GM20431 (cell line): ENCODE results near the gene TPBGL.

ENCODE experiments used
- in situ Hi-C: fragments of 300-500 bp; cut with MseI, MboI; formaldehyde crosslinking; loops from one replicate; pipeline ENCODE4 v1.15.0; 2020; ENCODE audit warnings: low sequenced_read_pairs; ENCODE audit not compliant: unreplicated experiment

TPBGL gene

DNA sequence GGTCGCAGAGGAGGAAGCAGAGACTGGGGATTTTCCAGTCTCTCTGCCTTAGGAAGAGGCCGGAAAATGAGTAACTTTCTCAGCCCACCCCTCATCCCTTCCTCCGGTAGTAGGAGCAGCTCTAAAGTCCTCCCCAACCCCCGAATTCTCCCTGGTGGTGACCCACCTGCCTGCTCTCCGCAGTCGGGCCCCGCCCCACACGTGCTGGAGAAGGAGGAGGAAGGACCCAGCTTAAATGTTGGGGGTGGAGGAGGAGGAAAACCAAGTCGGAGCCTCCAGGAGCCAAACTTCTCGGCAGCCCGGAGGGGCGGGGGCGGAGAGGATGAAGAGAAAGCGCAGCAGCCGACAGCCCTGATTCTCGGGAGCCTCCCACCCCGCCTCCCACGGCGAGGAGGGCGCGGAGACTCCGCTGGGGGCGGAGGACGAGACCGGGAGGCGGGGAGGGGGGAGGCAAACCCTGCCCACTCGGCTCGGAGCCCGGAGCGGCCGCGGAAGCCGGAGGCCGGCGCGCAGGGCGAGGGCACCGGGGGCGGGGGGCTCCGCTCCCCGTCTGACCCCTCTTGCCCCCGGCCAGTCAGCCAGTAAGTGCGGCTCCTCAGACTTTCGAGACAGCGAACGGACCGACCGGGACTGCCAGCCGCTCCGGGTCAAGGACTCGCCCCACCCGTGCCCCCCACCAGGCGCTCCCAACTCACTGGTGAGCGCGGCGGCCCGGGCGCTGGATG, at the start of gene TPBGL:
TPBGL (plus strand) TSS at position 464 of the 725 bp plus-strand sequence. CDS start 276 bp downstream, outside the sequence.
- in situ Hi-C loops = no loop called here

DNA sequence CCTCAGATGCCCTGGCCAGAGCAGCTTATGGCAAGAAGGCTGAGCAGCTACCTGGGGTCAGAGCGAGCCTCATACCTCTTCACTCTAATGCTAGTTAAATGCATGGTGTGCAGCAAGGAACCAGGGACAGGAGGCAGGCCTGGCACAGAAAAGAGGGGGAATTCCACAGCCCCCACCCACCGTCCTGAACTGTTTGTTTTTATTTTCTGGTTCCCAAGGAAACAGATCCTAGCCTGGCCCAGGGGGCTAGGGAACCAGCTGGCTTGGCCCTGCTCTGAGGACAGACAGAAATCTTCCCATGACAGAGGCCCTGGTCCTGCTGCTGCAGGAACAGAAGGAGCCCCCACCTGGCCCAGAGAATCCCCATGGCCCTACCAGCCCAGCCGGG, 49.2 kb upstream of the TPBGL start:
- in situ Hi-C loops = no loop called here

- in situ Hi-C loops = no loop called here
Observed at GRCh38 chr11:75193271-75193670, 47.3 kb upstream of the TPBGL start.

- in situ Hi-C loops = no loop called here
Observed at GRCh38 chr11:75193711-75194110, 46.9 kb upstream of the TPBGL start.

DNA sequence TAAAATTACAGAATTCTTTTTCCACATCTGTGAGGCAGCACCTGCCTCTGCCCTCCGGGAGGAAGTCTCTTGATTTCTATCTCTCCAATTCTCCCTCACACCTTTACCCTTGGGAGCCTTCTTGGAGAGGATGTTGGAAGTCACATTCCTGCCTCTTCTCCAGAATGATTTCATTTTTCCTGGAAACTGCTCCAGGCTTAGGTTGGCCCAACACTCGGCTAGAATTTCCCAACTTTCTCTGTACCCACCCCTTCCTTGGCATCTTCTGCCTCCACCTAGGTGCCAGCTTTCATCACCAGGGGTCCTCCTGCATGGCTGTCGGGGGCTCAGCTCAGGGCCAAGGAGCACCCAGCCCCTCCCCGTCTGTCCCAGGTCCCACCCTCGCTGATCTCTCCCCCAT, 46.4 kb upstream of the TPBGL start:
- in situ Hi-C loops = no loop called here

DNA sequence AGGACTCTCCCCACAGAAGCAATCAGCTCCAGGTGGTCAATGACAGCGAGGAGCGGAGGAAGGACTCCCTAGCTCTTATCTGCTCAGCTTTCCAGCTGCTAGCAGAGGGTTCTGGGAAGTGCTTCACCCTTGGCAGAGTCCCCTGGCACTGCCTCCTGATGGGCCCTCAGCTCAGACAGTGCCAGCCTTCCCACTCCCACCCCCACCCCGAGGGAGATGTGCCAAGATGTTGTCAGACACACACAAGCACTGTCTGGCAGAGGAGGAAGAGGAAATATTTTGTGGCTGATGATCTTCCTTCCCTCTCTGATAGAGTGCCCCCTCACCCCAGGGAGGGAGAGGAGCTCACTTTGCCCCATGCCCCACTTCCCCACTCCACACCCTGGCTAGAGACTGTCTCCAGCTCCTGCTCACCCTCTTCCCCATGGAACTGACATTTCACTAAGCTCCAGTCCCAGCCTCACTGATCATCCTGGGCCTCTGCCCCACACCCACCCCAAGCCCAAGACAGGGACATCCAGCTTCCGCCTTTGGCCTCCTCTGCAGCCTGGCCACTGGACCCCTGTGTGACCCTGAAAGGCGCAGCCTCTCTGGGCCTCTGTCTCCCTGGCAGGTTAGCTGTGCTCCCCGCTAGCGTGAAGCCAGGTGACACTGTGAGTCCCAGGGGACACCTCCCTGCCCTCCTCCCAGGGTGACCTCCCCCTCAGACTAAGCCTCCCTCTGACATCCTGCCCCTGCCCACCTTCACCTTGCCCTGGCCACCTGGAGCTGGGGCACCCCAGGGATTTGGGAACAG, 45.2 kb upstream of the TPBGL start:
- in situ Hi-C loops = no loop called here

- in situ Hi-C loops = no loop called here
Observed at GRCh38 chr11:75196426-75196825, 44.1 kb upstream of the TPBGL start.

GRCh38 chr11:75197512-75198277, 42.9 kb upstream of the TPBGL start:
- in situ Hi-C loops = no loop called here

GRCh38 chr11:75198278-75198973, 42.1 kb upstream of the TPBGL start:
- in situ Hi-C loops = no loop called here

DNA sequence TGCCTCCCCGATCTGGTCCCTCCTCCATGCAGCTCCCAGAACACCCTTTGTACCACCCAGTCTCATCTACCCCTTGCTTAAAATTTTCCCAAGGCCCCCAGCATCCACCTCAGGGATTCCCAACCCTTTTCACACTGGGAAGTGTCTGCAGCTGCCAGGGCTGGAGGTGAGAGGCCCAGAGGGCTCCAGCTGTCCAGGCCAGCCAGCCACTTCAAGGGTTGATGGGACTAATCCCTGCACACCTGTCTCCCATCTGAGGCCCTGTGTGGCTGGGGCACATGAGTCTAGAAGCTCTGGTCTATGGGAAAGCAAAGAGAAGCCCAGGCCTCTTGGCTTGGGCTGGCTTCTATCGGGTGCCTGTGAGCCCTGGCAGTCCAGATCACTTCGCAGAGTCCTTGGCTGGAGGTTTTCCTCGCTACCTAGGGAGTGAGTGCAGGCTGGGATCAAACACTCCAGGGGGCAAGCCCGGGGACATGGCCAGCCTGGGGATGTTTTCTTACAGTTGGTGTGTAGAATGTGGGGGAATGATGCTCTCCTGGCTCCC, 41.1 kb upstream of the TPBGL start:
- in situ Hi-C loops = no loop called here

DNA sequence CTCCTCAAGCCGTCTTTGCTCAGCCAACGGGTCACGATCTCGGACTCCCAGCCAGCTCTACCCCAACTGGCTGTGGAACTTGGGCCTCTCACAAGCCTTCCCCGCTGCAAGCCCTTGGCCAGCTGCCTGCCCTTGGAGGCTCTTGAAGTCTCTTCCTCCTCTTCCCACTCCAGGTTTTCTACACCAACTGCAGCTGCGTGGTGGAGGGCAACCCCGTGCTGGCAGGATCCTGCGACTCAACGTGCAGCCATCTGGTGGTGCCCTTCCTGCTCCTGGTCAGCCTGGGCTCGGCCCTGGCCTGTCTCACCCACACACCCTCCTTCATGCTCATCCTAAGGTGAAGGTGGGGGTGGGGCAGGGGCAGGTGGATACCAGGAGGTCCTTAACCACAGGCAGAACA, 40.5 kb upstream of the TPBGL start:
- in situ Hi-C loops = loop anchor here (10.0 kb wide), 1 partner anchor 175 kb away; no protein-coding TSS in a partner anchor

DNA sequence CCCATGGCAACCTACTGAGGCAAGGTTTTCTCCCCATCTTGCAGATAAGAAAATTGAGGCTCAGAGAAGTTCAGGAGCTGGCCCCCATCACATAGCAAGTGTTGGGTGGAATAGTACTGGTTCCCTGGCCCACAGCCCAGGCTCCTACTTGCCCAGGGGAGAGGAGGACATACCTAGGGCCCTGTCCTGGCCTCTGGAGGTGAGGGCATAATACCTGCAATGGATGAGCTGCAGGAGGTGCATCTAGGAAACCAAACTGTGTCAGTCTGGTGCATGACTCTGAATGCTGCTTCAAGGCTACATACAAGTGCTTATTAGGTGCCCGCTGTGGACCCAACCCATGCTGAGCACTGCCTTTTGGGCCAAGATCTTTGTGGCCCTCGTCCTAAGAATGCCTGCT, 40.0 kb upstream of the TPBGL start:
- in situ Hi-C loops = loop anchor here (10.0 kb wide), 1 partner anchor 176 kb away; no protein-coding TSS in a partner anchor

GRCh38 chr11:75201771-75202170, 38.8 kb upstream of the TPBGL start:
- in situ Hi-C loops = loop anchor here (10.0 kb wide), 1 partner anchor 177 kb away; no protein-coding TSS in a partner anchor

DNA sequence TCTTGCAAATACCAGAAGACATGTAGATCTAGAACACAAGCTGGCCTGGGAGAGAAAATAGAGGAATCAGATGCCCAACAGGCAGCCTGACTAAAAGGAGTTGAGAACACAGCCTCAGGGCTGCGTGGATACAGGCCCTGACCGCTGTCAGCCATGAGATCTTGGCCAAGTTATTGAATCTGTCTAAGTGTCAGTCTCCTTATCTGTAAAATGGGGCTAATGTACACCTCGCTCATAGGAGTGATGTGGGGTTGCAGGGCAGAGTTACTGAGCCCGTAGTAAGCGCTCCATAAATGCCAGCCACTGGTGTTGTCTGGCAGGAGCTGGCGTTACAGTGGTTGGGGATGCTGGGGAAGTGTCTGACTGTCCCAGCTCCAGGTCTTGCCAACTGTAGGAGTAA, 38.4 kb upstream of the TPBGL start:
- in situ Hi-C loops = loop anchor here (10.0 kb wide), 1 partner anchor 177 kb away; no protein-coding TSS in a partner anchor

DNA sequence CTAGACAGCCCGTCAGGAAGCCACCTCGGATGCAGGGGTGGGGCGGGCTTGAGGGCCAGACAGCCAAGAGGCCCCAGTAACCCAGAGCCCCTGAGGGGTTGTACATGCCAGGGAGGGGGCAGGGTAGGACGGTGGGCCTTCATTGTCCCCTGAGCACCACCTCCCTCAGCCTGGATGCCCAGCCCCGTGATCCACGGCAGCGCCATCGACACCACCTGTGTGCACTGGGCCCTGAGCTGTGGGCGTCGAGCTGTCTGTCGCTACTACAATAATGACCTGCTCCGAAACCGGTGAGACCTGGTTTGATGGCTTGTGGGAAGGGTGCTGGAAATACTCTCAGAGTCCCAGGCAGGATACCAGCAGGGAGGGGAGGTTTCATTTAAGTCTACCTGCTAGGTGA, 37.4 kb upstream of the TPBGL start:
- in situ Hi-C loops = loop anchor here (10.0 kb wide), 1 partner anchor 178 kb away; no protein-coding TSS in a partner anchor

DNA sequence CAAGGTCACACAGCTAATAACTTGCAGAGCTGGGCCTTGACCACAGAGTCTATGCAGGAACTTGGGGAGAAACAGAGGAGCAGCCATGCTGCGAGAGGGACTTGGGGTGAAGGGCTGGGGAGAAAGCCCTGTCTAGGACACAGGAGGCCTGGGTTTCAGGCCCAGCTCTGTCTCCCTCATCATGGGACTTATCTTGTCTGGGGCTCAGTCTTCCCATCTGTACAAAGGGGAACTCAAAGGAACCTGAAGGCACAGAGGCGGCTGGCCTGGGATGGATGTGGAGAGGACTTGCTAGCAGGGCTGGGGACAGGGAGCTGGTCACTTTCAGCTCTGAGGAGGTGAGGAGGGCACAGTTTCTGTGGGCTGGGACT, 36.9 kb upstream of the TPBGL start:
- in situ Hi-C loops = loop anchor here (10.0 kb wide), 1 partner anchor 179 kb away; no protein-coding TSS in a partner anchor

DNA sequence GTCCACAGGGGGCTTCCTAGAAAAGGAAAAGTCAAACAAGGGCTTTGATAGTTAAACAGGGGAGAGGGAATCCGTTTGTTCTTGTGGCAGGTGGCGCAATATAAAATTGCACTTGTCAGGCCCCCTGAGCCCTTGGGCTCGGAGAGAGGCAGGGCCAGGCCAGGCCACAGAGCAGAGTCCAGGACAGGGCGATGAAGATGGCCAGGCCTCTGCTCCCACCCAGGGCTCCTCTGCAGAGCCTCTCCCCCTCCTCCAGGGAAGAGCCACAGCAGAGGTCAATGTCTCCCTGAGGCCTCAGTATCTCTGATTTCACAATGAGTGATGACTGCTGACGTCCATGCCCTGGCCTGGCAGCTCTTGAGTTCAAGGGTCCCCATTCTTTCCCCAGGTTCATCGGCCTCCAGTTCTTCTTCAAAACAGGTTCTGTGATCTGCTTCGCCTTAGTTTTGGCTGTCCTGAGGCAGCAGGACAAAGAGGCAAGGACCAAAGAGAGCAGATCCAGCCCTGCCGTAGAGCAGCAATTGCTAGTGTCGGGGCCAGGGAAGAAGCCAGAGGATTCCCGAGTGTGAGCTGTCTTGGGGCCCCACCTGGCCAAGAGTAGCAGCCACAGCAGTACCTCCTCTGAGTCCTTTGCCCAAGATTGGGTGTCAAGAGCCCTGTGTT, 36.4 kb upstream of the TPBGL start:
- in situ Hi-C loops = loop anchor here (10.0 kb wide), 1 partner anchor 179 kb away; no protein-coding TSS in a partner anchor

DNA sequence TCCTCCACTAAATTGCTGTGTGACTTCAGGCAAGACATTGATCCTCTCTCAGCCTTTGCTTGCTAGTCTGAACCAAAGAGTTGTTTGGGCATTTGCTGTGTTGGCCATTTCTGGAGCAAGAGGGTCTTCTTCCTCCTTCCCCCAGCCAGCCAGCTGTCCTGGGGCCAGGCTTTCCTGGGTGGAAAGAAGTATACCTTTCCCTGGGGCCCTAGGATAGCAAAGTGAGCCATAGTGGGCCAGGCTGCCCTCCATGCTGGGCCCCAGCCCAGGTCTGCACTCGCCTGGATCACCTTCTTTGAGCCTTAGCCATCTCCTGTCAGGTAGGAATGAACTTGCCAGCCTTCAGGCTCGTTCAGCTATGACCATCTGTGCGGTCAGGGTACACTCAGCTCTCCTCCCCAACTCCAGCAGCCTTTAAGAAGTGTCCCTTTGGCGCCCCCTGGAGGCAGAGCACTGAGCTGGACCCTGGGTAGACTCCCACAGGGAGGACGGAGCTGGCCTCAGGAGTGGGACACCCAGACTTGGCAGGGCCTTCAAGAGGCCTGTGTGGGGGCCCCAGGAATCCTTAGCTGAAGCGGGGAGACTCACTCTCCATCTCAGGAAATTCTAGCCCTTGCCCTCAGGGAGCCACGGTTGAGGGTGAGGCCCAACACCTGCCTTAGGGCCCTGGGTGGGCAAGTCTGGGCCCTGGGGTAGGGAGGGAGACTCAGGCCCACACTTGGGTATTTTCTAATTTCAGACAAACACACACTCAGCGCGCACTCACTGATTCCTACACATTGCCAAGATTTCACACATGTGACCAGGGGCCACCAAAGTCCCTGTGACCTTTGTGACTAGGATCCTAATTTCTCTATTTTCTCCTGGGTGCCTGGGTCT, 35.6 kb upstream of the TPBGL start:
- in situ Hi-C loops = loop anchor here (10.0 kb wide), 1 partner anchor 180 kb away; no protein-coding TSS in a partner anchor
